Femur (tissue), 1 donor: ENCODE measurements around the gene PLXNB1.
A peak's percentile ranks its signal among the peaks of the same experiment; 100 is the strongest.

Source experiments
- DNase-seq: peaks from one replicate; pipeline ENCODE4 v3.0.0-alpha.2; 2017

PLXNB1 gene

GRCh38 chr3:48417529-48418108 lies 12.3 kb downstream of the PLXNB1 start:
- DNase-seq = no peak

- DNase-seq = no peak
Observed at GRCh38 chr3:48416546-48416945, 13.3 kb downstream of the PLXNB1 start.

GRCh38 chr3:48416091-48416505 lies 13.8 kb downstream of the PLXNB1 start:
- DNase-seq = no peak

GRCh38 chr3:48415251-48415953 lies 14.5 kb downstream of the PLXNB1 start:
- no peak for DNase-seq

GRCh38 chr3:48414376-48415250 lies 15.3 kb downstream of the PLXNB1 start:
- DNase-seq = peak; percentile 15

- DNase-seq = peak; percentile 22
Observed at GRCh38 chr3:48413611-48414010, 16.3 kb downstream of the PLXNB1 start.

GRCh38 chr3:48413086-48413485 lies 16.8 kb downstream of the PLXNB1 start:
- peak; percentile 21 for DNase-seq

GRCh38 chr3:48412375-48413001 lies 17.4 kb downstream of the PLXNB1 start:
- peak; percentile 12 for DNase-seq

- DNase-seq = no peak
Observed at GRCh38 chr3:48411606-48412374, 18.1 kb downstream of the PLXNB1 start.

- no peak for DNase-seq
Observed at GRCh38 chr3:48411041-48411588, 18.8 kb downstream of the PLXNB1 start.

GRCh38 chr3:48410205-48411040 lies 19.5 kb downstream of the PLXNB1 start:
- DNase-seq = no peak

- peak; percentile 15 for DNase-seq
Observed at GRCh38 chr3:48409291-48410201, 20.3 kb downstream of the PLXNB1 start.

GRCh38 chr3:48408823-48409281 lies 21.0 kb downstream of the PLXNB1 start:
- DNase-seq = peak; percentile 16

GRCh38 chr3:48407542-48408099 lies 22.3 kb downstream of the PLXNB1 start:
- no peak for DNase-seq

- DNase-seq = no peak
Observed at GRCh38 chr3:48406443-48407431, 23.1 kb downstream of the PLXNB1 start.

- peak; percentile 16 for DNase-seq
Observed at GRCh38 chr3:48405971-48406370, 23.9 kb downstream of the PLXNB1 start.

- DNase-seq = peak; percentile 23
Observed at GRCh38 chr3:48405343-48405881, 24.5 kb downstream of the PLXNB1 start.
